Lower leg skin (tissue), 4 donors: ENCODE measurements around the gene NSMCE1. TPM values are rescaled to one million over a fixed set of nuclear protein-coding genes. Genes with fewer than 3 reads are reported as not detected.

ENCODE experiments used
- DNase-seq, 2 donors: peaks; one replicate each; pipeline ENCODE4 v3.0.0-alpha.2; 2019; ENCODE audit warnings: low spot score in 2 of 2
- H3K4me3 ChIP-seq: fragments of 200-600 bp; sonication (generic); 2 replicates; pipeline ENCODE4 v1.5.1; 2017; ENCODE audit warnings: mild to moderate bottlenecking, low read depth; ENCODE audit not compliant: poor library complexity, severe bottlenecking
- POLR2A ChIP-seq, 2 donors: fragments of 450-650 bp; IDR thresholded peaks; one replicate each; pipeline ENCODE4 v1.6.1; 2016 to 2017; ENCODE audit warnings: antibody characterized with exemption in 2 of 2, mild to moderate bottlenecking in 1 of 2, moderate library complexity in 1 of 2
- WGBS, 2 donors: methylation state at CpG; one replicate each; pipeline ENCODE4 v1.1.5; 2018; 5-methylcytosine and 5-hydroxymethylcytosine counted together
- intact Hi-C: fragments of 100-400 bp; cut with DNase I; formaldehyde crosslinking; loops from one replicate; pipeline ENCODE4 v1.15.0; 2023; ENCODE audit warnings: low total_unique reads
- total RNA-seq, 4 donors: library from RNA; depleted of rRNA; stranded (reverse); fragments of >200 nt; gene quantifications; one replicate each; pipeline ENCODE4 v1.1.0, GENCODE V29; 2016
- TF ChIP-seq, protein P1 (sequence below), 3 donors: fragments of 450-650 bp; IDR thresholded peaks; one replicate each; pipeline ENCODE4 v1.5.1; 2016; ENCODE audit warnings: antibody characterized with exemption in 3 of 3, mild to moderate bottlenecking in 3 of 3, moderate library complexity in 2 of 3

Gene NSMCE1
- total RNA-seq, 4 donors from 2014 or later: 17.3 to 29.2 (median 21.1) TPM

DNA sequence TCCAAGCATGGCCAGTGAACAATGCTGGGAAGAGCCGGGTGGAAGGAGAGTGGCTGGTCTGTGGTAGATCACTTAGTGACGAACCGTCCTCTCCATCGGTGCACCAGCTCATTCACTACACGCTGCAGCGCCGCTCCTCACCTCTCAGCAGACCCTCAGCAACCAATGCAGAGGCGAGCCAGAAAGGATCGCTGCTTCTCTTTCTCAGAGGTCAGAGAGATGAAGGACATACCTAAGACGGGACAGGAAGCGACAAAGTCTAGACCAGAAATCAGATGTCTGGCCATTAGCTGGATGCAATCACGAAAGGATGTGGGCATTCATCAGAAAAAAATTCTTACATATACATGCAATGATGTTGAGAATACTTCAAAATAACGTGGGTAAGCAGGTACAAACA is 26.9 kb downstream of the NSMCE1 start:
- intact Hi-C loops: no loop called here
- DNase-seq: peak in 1 of 2 donors; percentile 80
- H3K4me3 ChIP-seq: no peak overlapping the region
- WGBS, 2 donors: 77 to 79% methylated on average over 13 of the region's 13 CpGs
- TF ChIP-seq, protein P1, sequence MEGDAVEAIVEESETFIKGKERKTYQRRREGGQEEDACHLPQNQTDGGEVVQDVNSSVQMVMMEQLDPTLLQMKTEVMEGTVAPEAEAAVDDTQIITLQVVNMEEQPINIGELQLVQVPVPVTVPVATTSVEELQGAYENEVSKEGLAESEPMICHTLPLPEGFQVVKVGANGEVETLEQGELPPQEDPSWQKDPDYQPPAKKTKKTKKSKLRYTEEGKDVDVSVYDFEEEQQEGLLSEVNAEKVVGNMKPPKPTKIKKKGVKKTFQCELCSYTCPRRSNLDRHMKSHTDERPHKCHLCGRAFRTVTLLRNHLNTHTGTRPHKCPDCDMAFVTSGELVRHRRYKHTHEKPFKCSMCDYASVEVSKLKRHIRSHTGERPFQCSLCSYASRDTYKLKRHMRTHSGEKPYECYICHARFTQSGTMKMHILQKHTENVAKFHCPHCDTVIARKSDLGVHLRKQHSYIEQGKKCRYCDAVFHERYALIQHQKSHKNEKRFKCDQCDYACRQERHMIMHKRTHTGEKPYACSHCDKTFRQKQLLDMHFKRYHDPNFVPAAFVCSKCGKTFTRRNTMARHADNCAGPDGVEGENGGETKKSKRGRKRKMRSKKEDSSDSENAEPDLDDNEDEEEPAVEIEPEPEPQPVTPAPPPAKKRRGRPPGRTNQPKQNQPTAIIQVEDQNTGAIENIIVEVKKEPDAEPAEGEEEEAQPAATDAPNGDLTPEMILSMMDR (IDR thresholded peaks at IDR 0.05): no peak
- TF ChIP-seq POLR2A (IDR thresholded peaks at IDR 0.05): no peak

DNA sequence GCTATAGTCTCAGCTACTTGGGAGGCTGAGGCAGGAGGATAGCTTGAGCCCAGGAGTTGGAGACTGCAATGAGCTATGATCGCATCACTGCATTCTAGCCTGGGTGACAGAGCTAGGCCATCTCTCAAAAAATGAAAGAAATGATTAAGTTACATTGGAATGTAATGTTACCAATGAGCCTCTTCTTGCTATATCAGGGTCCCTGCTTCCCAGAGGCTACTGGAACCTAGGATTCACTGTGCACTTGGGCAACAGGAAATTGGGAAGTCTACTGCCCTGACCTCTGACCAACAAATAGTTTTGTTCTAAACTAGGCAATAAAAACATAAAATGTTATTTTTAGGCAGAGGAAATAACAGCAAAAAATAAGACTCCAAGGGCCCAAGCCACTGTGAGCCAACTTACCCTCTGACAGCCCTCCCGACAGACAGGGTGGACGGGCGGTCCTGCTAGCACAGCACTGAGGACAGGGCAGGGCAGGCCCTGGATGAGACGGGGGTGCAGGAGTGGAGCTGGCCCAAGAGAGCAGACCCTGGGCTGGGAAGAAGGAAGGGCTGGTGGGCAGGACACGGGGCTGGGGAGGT is 27.5 kb downstream of the NSMCE1 start:
- intact Hi-C loops: no loop called here
- peak in 1 of 2 donors; percentile 84 for DNase-seq
- TF ChIP-seq POLR2A (IDR thresholded peaks at IDR 0.05): no peak
- TF ChIP-seq, protein P1 (IDR thresholded peaks at IDR 0.05): no peak
- no peak overlapping the region for H3K4me3 ChIP-seq
- 74 to 83% methylated on average over 6 of the region's 6 CpGs for WGBS, 2 donors

DNA sequence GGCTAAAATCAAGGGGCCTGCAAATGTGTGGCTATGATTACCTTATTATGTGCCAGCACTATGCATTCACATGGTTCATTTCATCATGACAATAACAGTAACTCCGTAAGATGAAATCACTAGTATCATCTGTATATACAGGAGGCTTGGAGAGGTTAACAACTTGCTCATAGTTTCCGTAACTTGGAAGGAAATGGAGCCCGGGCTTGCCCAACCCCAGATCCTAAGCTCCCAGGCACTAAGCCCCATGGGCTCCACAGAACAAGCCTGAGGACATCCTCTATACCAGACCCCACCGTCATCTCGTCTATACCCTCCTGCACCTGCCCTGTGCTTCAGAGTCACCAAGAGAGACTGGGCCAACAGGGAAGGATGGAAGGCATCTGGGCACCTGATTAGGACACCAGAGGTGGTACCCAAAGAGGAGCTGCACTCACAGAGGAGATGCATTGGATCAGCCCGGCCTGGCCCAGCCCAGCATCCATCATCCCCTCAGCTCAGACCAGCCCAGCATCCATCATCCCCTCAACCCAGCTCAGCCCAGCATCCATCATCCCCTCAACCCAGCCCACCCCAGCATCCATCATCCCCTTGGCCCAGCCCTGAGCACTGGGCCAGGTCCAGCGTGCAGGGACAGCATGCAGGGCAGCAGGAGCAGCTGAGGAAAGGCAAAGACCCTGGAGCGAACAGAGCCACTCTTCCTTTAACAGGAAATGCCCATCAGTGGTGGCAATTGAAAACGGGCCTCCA is 28.5 kb downstream of the NSMCE1 start:
- TF ChIP-seq, protein P1 (IDR thresholded peaks at IDR 0.05): no peak
- no peak for TF ChIP-seq POLR2A (IDR thresholded peaks at IDR 0.05)
- intact Hi-C loops: loop anchor here (5.0 kb wide), 1 partner anchor 132 kb away; no protein-coding TSS in a partner anchor
- 77 to 80% methylated on average over 9 of the region's 9 CpGs for WGBS, 2 donors
- peak in 1 of 2 donors; percentile 66 for DNase-seq
- no peak overlapping the region for H3K4me3 ChIP-seq

DNA sequence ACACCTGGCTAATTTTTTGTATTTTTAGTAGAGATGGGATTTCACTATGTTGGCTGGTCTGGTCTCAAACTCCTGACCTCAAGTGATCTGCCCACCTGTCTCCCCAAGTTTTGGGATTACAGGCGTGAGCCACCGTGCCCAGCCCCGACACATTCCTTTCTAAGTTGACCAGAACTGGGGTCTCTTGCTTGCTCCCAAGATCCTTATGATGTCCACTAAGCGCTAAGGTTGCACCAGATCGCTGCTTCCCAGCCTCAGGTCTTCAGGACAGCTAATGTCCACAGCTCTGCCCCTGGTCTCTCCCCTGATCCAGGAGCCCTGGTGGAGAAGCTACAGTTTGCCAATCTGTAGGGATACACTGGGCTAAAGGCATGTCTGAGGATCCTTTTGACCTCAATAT is 29.5 kb downstream of the NSMCE1 start:
- no peak overlapping the region for H3K4me3 ChIP-seq
- WGBS, 2 donors: 94 to 96% methylated on average over 5 of the region's 5 CpGs

DNA sequence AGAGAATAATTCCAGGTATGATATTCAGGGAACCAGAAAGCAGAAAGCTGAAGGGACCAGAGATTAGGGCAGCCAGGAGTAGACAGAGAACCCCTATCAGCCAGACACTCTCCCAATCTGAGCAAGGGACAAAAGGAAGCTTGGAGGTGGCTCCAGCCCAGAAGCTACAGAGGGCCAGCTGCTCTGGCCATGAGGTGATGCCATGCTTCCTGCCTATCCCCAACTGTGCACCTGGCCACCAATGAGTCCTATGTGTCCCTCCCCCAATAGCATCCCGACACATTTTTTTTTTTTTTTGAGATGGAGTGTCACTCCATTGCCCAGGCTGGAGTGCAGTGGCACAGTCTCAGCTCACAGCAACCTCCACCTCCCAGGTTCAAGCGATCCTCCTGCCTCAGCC is 30.0 kb downstream of the NSMCE1 start:
- DNase-seq: peak in 1 of 2 donors; percentile 20
- 93% methylated on average over 2 of the region's 2 CpGs for WGBS, 2 donors
- TF ChIP-seq POLR2A (IDR thresholded peaks at IDR 0.05): no peak
- TF ChIP-seq, protein P1 (IDR thresholded peaks at IDR 0.05): no peak
- intact Hi-C loops: loop anchor here (5.0 kb wide), 1 partner anchor 134 kb away; no protein-coding TSS in a partner anchor
- H3K4me3 ChIP-seq: no peak overlapping the region

More for the DNA sequence above, 29.5 kb downstream of the NSMCE1 start:
- TF ChIP-seq, protein P1 (IDR thresholded peaks at IDR 0.05): no peak
- TF ChIP-seq POLR2A (IDR thresholded peaks at IDR 0.05): no peak
- DNase-seq: peak in 1 of 2 donors; percentile 74
- intact Hi-C loops: loop anchor here (5.0 kb wide), 1 partner anchor 133 kb away; no protein-coding TSS in a partner anchor
